Measurements from ENCODE around the gene EDN1. TPM values are rescaled to one million over a fixed set of nuclear protein-coding genes. Genes with fewer than 3 reads are reported as not detected.

The EDN1 gene
- total and polyA plus RNA-seq, 2 of the 13 experiments (the other 11 are each of a cell fraction or from before 2014, with no cell fraction given): 0.15 to 1.2 TPM

DNA sequence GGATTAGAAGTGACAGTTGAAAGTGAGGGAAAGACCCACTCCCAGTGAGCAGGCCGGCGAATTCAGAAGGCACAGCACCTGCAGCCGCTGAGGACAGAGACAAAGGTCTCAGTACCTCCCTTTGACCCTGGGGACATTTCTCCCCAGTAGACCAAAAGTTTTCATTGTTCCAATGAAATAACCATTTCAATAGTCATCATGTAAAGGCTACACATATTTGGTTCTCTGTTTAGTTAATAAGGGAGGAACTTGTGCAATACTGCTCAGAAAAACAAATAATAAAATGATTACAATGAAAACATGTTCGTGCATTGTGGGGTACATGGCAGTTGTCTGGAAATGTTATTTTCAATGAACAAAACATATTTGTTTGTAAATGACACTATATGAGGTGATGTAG lies 52.5 kb downstream of the EDN1 start (continued):
- TF ChIP-seq NFATC3 (CRISPR knock-in tag; IDR thresholded peaks at IDR 0.05) (no peak), KDM4B (CRISPR knock-in tag; IDR thresholded peaks at IDR 0.05) (no peak), RCOR2 (CRISPR knock-in tag; IDR thresholded peaks at IDR 0.05) (peak; percentile 32; the same call in 1 of the 2 replicates), NR2F6 (IDR thresholded peaks at IDR 0.05) (0 out of 2 replicates have a peak, but pooled peaks have one; percentile 32), NR2F6 (CRISPR knock-in tag; IDR thresholded peaks at IDR 0.05) (no peak)
- TF ChIP-seq, protein P1, sequence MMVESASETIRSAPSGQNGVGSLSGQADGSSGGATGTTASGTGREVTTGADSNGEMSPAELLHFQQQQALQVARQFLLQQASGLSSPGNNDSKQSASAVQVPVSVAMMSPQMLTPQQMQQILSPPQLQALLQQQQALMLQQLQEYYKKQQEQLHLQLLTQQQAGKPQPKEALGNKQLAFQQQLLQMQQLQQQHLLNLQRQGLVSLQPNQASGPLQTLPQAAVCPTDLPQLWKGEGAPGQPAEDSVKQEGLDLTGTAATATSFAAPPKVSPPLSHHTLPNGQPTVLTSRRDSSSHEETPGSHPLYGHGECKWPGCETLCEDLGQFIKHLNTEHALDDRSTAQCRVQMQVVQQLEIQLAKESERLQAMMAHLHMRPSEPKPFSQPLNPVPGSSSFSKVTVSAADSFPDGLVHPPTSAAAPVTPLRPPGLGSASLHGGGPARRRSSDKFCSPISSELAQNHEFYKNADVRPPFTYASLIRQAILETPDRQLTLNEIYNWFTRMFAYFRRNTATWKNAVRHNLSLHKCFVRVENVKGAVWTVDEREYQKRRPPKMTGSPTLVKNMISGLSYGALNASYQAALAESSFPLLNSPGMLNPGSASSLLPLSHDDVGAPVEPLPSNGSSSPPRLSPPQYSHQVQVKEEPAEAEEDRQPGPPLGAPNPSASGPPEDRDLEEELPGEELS (CRISPR knock-in tag; IDR thresholded peaks at IDR 0.05): 0 out of 2 replicates have a peak, but pooled peaks have one; percentile 23
- TF ChIP-seq, protein P2, sequence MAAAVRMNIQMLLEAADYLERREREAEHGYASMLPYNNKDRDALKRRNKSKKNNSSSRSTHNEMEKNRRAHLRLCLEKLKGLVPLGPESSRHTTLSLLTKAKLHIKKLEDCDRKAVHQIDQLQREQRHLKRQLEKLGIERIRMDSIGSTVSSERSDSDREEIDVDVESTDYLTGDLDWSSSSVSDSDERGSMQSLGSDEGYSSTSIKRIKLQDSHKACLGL (CRISPR knock-in tag; IDR thresholded peaks at IDR 0.05): no peak

- Histone ChIP-seq H4K20me1 (ENCODE audit: insufficient read depth, low read length) (no peaks in the 10 kb centered on the region), H3K9ac (ENCODE audit: insufficient read depth, low read depth, low read length) (peak overlapping the region; percentile 14; the same call in 1 of the 2 replicates), H3K4me1 (ENCODE audit: insufficient read depth, low read length) (peaks cover 76% of the 10 kb centered on the region), H3K4me3 (replicated peaks in 1 of 3; ENCODE audit: insufficient read depth in 1 of 3, low read depth in 2 of 3, low read length in 3 of 3) (peak overlapping the region in 2 of 3 experiments; percentile 4 to 15; a peak in 1 of 6 replicates), H3K79me2 (ENCODE audit: insufficient read depth, low read length) (no peaks in the 10 kb centered on the region), H3K27ac (ENCODE audit: extremely low read length, insufficient read depth, low read length) (peak overlapping the region; percentile 41), H3K9me3 (ENCODE audit: low read length) (no peaks in the 10 kb centered on the region), H3K36me3 (replicated peaks in 1 of 2; ENCODE audit: control insufficient read depth in 1 of 2, insufficient read depth in 2 of 2, low read length in 2 of 2) (no peaks in the 10 kb centered on the region), H3K4me2 (ENCODE audit: low read depth, low read length) (peak overlapping the region; percentile 56), H2AFZ (ENCODE audit: low read length) (no peak overlapping the region), H3K27me3 (ENCODE audit: control insufficient read depth in 1 of 2, insufficient read depth in 2 of 2, low read length in 2 of 2) (no peaks in the 10 kb centered on the region)
- intact Hi-C loops (cut with micrococcal nuclease; ENCODE audit: unreplicated experiment) (loop anchor here (2.0 kb wide), 1 partner anchor 18 kb away; no protein-coding TSS in a partner anchor), in situ Hi-C loops (cut with HindIII; ENCODE audit: extremely low pct_ligation_motif_present, low pct_unique_long_range_greater_than_20kb) (no loop called here)
- no peak for FAIRE-seq
- no peak; the same call in 2 of the 3 replicates for ATAC-seq
- no TSS peak for BruUV-seq (replicated peaks)
- ChIA-PET CTCF (ENCODE audit: low intra/inter-chr PET ratio, low total read pairs) (no interaction called here), POLR2A (interaction anchor here (1.0 to 2.3 kb wide), 6 partner anchors 11 to 48 kb away, joined by 3 to 17 read pairs (median 3); no protein-coding TSS in a partner anchor)
- TF ChIP-seq IRF2 (CRISPR knock-in tag; IDR thresholded peaks at IDR 0.05) (no peak), ZNF775 (CRISPR knock-in tag; IDR thresholded peaks at IDR 0.05; ENCODE audit: borderline replicate concordance) (no peak), FIP1L1 (IDR thresholded peaks at IDR 0.05; ENCODE audit: borderline replicate concordance, insufficient read depth, low read depth, low read length) (no peak), PHF8 (CRISPR knock-in tag; IDR thresholded peaks at IDR 0.05) (no peak), ZNF275 (CRISPR knock-in tag; IDR thresholded peaks at IDR 0.05; ENCODE audit: borderline replicate concordance) (no peak), AKAP8 (CRISPR knock-in tag; IDR thresholded peaks at IDR 0.05) (no peak)
- 7% methylated on average over 5 of the region's 5 CpGs for WGBS (ENCODE audit: low lambda C conversion rate)
- no peak for DNase-seq (ENCODE audit: low spot score)
Observed at GRCh38 chr6:12343122-12343439, 52.9 kb downstream of the EDN1 start.
